WERI-Rb-1 (cell line): Measurements from ENCODE around the gene CDH5.

Source experiments
- DNase-seq: peaks from one replicate; pipeline ENCODE4 v3.0.0-alpha.2; 2020
- H3K27ac ChIP-seq: fragments of 250-450 bp; sonication (Bioruptor Pico); 2 replicates; pipeline ENCODE4 v1.5.1; 2020; ENCODE audit warnings: mild to moderate bottlenecking, moderate library complexity
- H3K27me3 ChIP-seq: fragments of 250-450 bp; sonication (Bioruptor Pico); 2 replicates; pipeline ENCODE4 v1.5.1; 2021; ENCODE audit warnings: mild to moderate bottlenecking, low read depth, moderate library complexity; ENCODE audit not compliant: insufficient read depth, severe bottlenecking
- H3K36me3 ChIP-seq: fragments of 250-450 bp; sonication (Bioruptor Pico); 2 replicates; pipeline ENCODE4 v1.5.1; 2020; ENCODE audit warnings: mild to moderate bottlenecking, moderate library complexity
- H3K4me3 ChIP-seq: 2 replicates; pipeline ENCODE4 v1.5.1; 2011; ENCODE audit warnings: low read depth, mild to moderate bottlenecking, control low read depth, low read length
- H3K9me3 ChIP-seq: fragments of 250-450 bp; sonication (Bioruptor Pico); 2 replicates; pipeline ENCODE4 v1.5.1; 2021; ENCODE audit warnings: mild to moderate bottlenecking, moderate library complexity; ENCODE audit not compliant: severe bottlenecking
- CTCF ChIP-seq: IDR thresholded peaks from 2 replicates; pipeline ENCODE4 v1.5.1; 2011; ENCODE audit warnings: low read depth, mild to moderate bottlenecking, control low read depth, inconsistent platforms, low read length

Gene CDH5

GRCh38 chr16:66382966-66383299 lies 16.4 kb downstream of the CDH5 start:
- Histone ChIP-seq H3K9me3 (no peaks in the 10 kb centered on the region), H3K27me3 (no peaks in the 10 kb centered on the region), H3K4me3 (no peak overlapping the region), H3K27ac (no peak overlapping the region), H3K36me3 (no peaks in the 10 kb centered on the region)
- DNase-seq, result no peak
- no peak for TF ChIP-seq CTCF

GRCh38 chr16:66383551-66383950 lies 17.1 kb downstream of the CDH5 start:
- Histone ChIP-seq H3K27me3 (no peaks in the 10 kb centered on the region), H3K4me3 (no peak overlapping the region), H3K27ac (no peak overlapping the region), H3K9me3 (no peaks in the 10 kb centered on the region), H3K36me3 (no peaks in the 10 kb centered on the region)
- TF ChIP-seq CTCF, result no peak
- no peak for DNase-seq

GRCh38 chr16:66385415-66385814 lies 18.9 kb downstream of the CDH5 start:
- Histone ChIP-seq H3K9me3 (no peaks in the 10 kb centered on the region), H3K27me3 (no peaks in the 10 kb centered on the region), H3K36me3 (no peaks in the 10 kb centered on the region), H3K27ac (no peak overlapping the region), H3K4me3 (no peak overlapping the region)
- no peak for DNase-seq
- no peak for TF ChIP-seq CTCF

GRCh38 chr16:66386629-66387622 lies 20.4 kb downstream of the CDH5 start:
- no peaks in the 10 kb centered on the region for H3K36me3 ChIP-seq
- H3K9me3 ChIP-seq, result no peaks in the 10 kb centered on the region
- DNase-seq, result no peak
- TF ChIP-seq CTCF, result no peak
- no peaks in the 10 kb centered on the region for H3K27me3 ChIP-seq
- no peak overlapping the region for H3K27ac ChIP-seq
- no peak overlapping the region for H3K4me3 ChIP-seq

GRCh38 chr16:66387817-66388332 lies 21.4 kb downstream of the CDH5 start:
- no peak overlapping the region for H3K27ac ChIP-seq
- no peak overlapping the region for H3K4me3 ChIP-seq
- TF ChIP-seq CTCF, result no peak
- no peaks in the 10 kb centered on the region for H3K27me3 ChIP-seq
- DNase-seq, result no peak
- no peaks in the 10 kb centered on the region for H3K36me3 ChIP-seq
- no peaks in the 10 kb centered on the region for H3K9me3 ChIP-seq
